HEK293 (cell line): ENCODE results near the gene TLE4.

Source experiments
- ATF2 ChIP-seq: fragments of 450-650 bp; formaldehyde crosslinking; IDR thresholded peaks from 2 replicates; pipeline ENCODE4 v1.5.1; 2016; ENCODE audit warnings: missing biosample characterization, missing genetic modification characterization, low read depth
- CTCF ChIP-seq: fragments of 450-650 bp; formaldehyde crosslinking; IDR thresholded peaks from 2 replicates; pipeline ENCODE4 v1.5.1; 2016; ENCODE audit warnings: missing biosample characterization, missing genetic modification characterization
- GLIS2 ChIP-seq: fragments of 450-650 bp; formaldehyde crosslinking; IDR thresholded peaks from 2 replicates; pipeline ENCODE4 v1.5.1; 2016; ENCODE audit warnings: missing biosample characterization, missing genetic modification characterization
- TCF7L2 ChIP-seq: IDR thresholded peaks from 2 replicates; pipeline ENCODE4 v1.6.1; 2011; ENCODE audit warnings: low read depth, mild to moderate bottlenecking, inconsistent platforms, low read length, moderate library complexity, borderline replicate concordance
- ZIC2 ChIP-seq: fragments of 450-650 bp; formaldehyde crosslinking; IDR thresholded peaks from 2 replicates; pipeline ENCODE4 v1.5.1; 2016; ENCODE audit warnings: missing biosample characterization, missing genetic modification characterization
- ZNF239 ChIP-seq: fragments of 450-650 bp; formaldehyde crosslinking; IDR thresholded peaks from 2 replicates; pipeline ENCODE4 v1.5.1; 2016; ENCODE audit warnings: missing biosample characterization, missing genetic modification characterization
- ZNF449 ChIP-seq: fragments of 450-650 bp; formaldehyde crosslinking; IDR thresholded peaks from 2 replicates; pipeline ENCODE4 v1.5.1; 2017; ENCODE audit warnings: missing biosample characterization, mild to moderate bottlenecking, missing genetic modification characterization, moderate library complexity
- ZNF580 ChIP-seq: fragments of 450-650 bp; formaldehyde crosslinking; IDR thresholded peaks from 2 replicates; pipeline ENCODE4 v1.5.1; 2016; ENCODE audit warnings: missing biosample characterization, missing genetic modification characterization
- ZNF768 ChIP-seq: fragments of 450-650 bp; formaldehyde crosslinking; IDR thresholded peaks from 2 replicates; pipeline ENCODE4 v1.5.1; 2018; ENCODE audit warnings: missing biosample characterization, mild to moderate bottlenecking, missing genetic modification characterization
- ZNF792 ChIP-seq: fragments of 450-650 bp; formaldehyde crosslinking; IDR thresholded peaks from 2 replicates; pipeline ENCODE4 v1.5.1; 2016; ENCODE audit warnings: missing biosample characterization, missing genetic modification characterization

GRCh38 chr9:79731171-79731890 lies 159.6 kb downstream of the TLE4 start:
- TF ChIP-seq TCF7L2 (no peak), ZNF792 (tag by site-specific recombination) (no peak), ZNF580 (tag by site-specific recombination) (no peak), ZNF239 (tag by site-specific recombination) (no peak), ZNF449 (tag by site-specific recombination) (no peak), GLIS2 (tag by site-specific recombination) (no peak), ZIC2 (tag by site-specific recombination) (no peak), ZNF768 (tag by site-specific recombination) (no peak), CTCF (no peak), ATF2 (tag by site-specific recombination) (no peak)
